GM12875 (cell line): ENCODE data around the gene TMEM131L.

Source experiments
- H3K4me3 ChIP-seq: one replicate; pipeline ENCODE4 v1.5.1; 2011; ENCODE audit warnings: low read depth, low read length, control low read depth
- CTCF ChIP-seq: IDR thresholded peaks from 2 replicates; pipeline ENCODE4 v1.5.1; 2011; ENCODE audit warnings: low read depth, mild to moderate bottlenecking, control low read depth, inconsistent platforms, low read length, moderate library complexity, borderline replicate concordance; ENCODE audit not compliant: insufficient read depth

Gene TMEM131L

DNA sequence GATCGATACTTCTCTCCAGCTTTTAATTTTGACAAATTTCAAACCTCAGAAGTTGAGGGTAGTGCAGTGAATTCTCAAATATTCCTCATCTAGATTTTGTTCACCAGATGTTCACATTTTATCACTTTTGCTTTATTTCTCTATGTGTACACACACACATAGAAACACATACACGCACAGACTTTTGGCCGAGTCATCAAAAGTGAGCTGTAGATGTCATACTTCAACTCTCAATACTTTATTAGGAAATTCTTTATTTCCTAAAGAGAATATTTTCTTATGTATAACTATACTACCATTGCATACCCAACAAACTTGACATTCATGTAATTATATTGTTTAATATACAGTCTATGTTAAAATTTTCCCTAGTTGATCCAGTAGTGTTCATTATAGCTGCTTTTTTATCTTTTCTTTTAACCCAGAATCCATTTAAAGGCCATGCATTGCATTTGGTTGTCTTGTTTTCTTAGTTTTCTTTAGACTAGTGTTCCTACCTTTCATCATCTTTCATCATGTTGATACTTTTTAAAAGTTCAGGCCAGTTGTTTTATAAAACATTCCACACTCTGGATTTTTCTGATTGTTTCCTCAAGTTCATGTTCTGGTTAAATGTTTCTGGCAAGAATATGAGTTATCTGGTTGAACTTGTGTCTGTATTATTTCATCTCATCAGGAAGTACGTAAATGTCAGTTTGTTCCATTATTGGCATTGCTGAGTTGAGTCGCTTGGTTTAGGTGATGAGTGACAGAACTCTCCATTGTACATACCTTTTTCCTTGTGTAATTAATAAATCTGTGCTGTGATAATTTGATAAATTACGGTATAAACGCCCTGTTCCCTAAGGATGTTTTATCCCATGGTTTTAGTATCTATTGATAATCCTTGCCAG, 123.8 kb downstream of the TMEM131L start:
- TF ChIP-seq CTCF: no peak
- no peak overlapping the region for H3K4me3 ChIP-seq

GRCh38 chr4:153591441-153591840, 125.3 kb downstream of the TMEM131L start:
- TF ChIP-seq CTCF: no peak
- no peak overlapping the region for H3K4me3 ChIP-seq

- no peak overlapping the region for H3K4me3 ChIP-seq
- no peak for TF ChIP-seq CTCF
Observed at GRCh38 chr4:153592064-153592463, 125.9 kb downstream of the TMEM131L start.

DNA sequence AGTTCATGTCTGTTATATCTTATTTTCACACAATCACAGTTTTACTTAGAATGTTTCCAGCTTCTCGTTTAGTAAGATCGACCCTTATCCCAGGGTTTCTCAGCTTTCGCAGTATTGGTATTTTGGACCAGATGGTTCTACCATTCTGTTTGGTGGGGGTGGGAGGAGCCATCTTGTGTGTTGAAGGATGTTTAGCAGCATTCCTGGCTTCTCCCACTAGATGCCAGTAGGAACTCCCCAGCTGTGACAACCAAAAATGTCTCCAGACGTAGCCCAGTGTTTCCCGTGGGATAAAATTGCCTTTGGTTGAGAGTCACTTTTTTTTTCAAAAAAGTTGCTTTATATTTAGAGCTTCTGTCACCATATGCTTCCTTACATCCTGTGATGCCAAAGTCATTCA, 127.0 kb downstream of the TMEM131L start:
- H3K4me3 ChIP-seq: no peak overlapping the region
- TF ChIP-seq CTCF: no peak

DNA sequence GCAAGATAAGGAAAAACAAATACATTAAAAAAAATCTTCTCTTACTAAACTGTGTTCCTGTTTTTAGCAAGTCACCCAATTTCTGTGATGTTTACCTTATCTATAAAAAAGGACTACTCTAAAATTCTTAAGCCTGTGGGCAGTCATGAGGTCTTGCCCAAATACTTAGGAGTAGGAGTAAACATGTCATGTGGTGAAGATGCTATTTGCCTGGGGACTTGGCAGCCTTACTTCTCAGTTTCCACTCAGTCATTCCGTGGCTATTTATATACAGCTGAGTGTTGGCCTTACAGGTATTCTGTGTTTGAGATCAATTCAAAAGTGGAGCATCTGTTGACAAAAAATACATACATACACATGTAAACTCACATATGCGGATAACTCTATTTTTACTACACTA, 128.1 kb downstream of the TMEM131L start:
- no peak overlapping the region for H3K4me3 ChIP-seq
- TF ChIP-seq CTCF: no peak

- H3K4me3 ChIP-seq: no peak overlapping the region
- no peak for TF ChIP-seq CTCF
Observed at GRCh38 chr4:153595894-153596601, 129.9 kb downstream of the TMEM131L start.
